GM19351 (cell line): ENCODE results near the gene GALNS.
"Not testable (repeated sequence)": the region's sequence is repeated elsewhere in the genome, so short reads cannot be mapped to it uniquely, and the experiment has no call there.

ENCODE experiments used
- ATAC-seq: cut with Tn5 transposase; IDR thresholded peaks from one replicate; pipeline ENCODE4 v1.9.1; 2021; ENCODE audit warnings: mild to moderate bottlenecking, moderate library complexity; ENCODE audit not compliant: unreplicated experiment

Gene GALNS

GRCh38 chr16:88839745-88840599 lies 16.8 kb downstream of the GALNS start:
- ATAC-seq = no peak

- no peak for ATAC-seq
Measured at GRCh38 chr16:88839026-88839529, 17.7 kb downstream of the GALNS start.

GRCh38 chr16:88838566-88838965 lies 18.2 kb downstream of the GALNS start:
- ATAC-seq = no peak

GRCh38 chr16:88837806-88838205 lies 18.9 kb downstream of the GALNS start:
- no peak for ATAC-seq

- no peak for ATAC-seq
Measured at GRCh38 chr16:88836791-88837190, 20.0 kb downstream of the GALNS start.

- no peak for ATAC-seq
Measured at GRCh38 chr16:88835818-88836217, 20.9 kb downstream of the GALNS start.

- no peak for ATAC-seq
Measured at GRCh38 chr16:88835383-88835782, 21.4 kb downstream of the GALNS start.

- no peak for ATAC-seq
Measured at GRCh38 chr16:88834670-88835069, 22.1 kb downstream of the GALNS start.

GRCh38 chr16:88833086-88833485 lies 23.7 kb downstream of the GALNS start:
- ATAC-seq = no peak

- no peak for ATAC-seq
Measured at GRCh38 chr16:88831838-88832237, 24.9 kb downstream of the GALNS start.

- ATAC-seq = no peak
Measured at GRCh38 chr16:88830783-88831182, 26.0 kb downstream of the GALNS start.

- ATAC-seq = no peak
Measured at GRCh38 chr16:88830258-88830657, 26.5 kb downstream of the GALNS start.

GRCh38 chr16:88828711-88829110 lies 28.0 kb downstream of the GALNS start:
- no peak for ATAC-seq

GRCh38 chr16:88827727-88828126 lies 29.0 kb downstream of the GALNS start:
- no peak for ATAC-seq

GRCh38 chr16:88826070-88826840 lies 30.5 kb downstream of the GALNS start:
- ATAC-seq = no peak

- no peak for ATAC-seq
Measured at GRCh38 chr16:88825146-88825545, 31.6 kb downstream of the GALNS start.

- no peak for ATAC-seq
Measured at GRCh38 chr16:88824256-88825077, 32.3 kb downstream of the GALNS start.

GRCh38 chr16:88823646-88824045 lies 33.1 kb downstream of the GALNS start:
- not testable (repeated sequence) for ATAC-seq

GRCh38 chr16:88822281-88823040 lies 34.3 kb downstream of the GALNS start:
- no peak for ATAC-seq

GRCh38 chr16:88821168-88821850 lies 35.4 kb downstream of the GALNS start:
- no peak for ATAC-seq
